DND-41 (cell line): ENCODE data around the gene LCNL1.

Experiments
- ATAC-seq: fragments of 200-7000 bp; cut with Tn5 transposase; 3 replicates; pipeline ENCODE4 v1.9.1; 2021; ENCODE audit warnings: low read depth; ENCODE audit not compliant: insufficient read depth
- DNase-seq: peaks from one replicate; pipeline ENCODE4 v3.0.0-alpha.2; 2020
- H2AFZ ChIP-seq: 2 replicates; pipeline ENCODE4 v1.6.0; 2012; ENCODE audit warnings: low read depth, low read length
- H3K27ac ChIP-seq: 2 replicates; pipeline ENCODE4 v1.5.1; 2012; ENCODE audit warnings: low read length, inconsistent platforms
- H3K27me3 ChIP-seq: fragments of 200-600 bp; sonication (generic); 2 replicates; pipeline ENCODE4 v1.6.0; 2012; ENCODE audit warnings: low read length, mild to moderate bottlenecking, inconsistent platforms; ENCODE audit not compliant: insufficient read depth, poor library complexity
- H3K36me3 ChIP-seq: 2 replicates; pipeline ENCODE4 v1.5.1; 2012; ENCODE audit warnings: low read length, inconsistent platforms; ENCODE audit not compliant: insufficient read depth
- H3K4me1 ChIP-seq: 2 replicates; pipeline ENCODE4 v1.5.1; 2012; ENCODE audit warnings: mild to moderate bottlenecking, low read length; ENCODE audit not compliant: insufficient read depth
- H3K4me2 ChIP-seq: 2 replicates; pipeline ENCODE4 v1.6.0; 2012; ENCODE audit warnings: mild to moderate bottlenecking, moderate library complexity, low read length, inconsistent platforms; ENCODE audit not compliant: insufficient read depth
- H3K4me3 ChIP-seq, 2 experiments: fragments of 200-600 bp in 1 of 2; shearing (Covaris generic) in 1 of 2; 2 replicates each; pipeline ENCODE4 v1.5.1; 2012 to 2016; ENCODE audit warnings: inconsistent platforms in 2 of 2, low read length in 2 of 2, mild to moderate bottlenecking in 2 of 2, low read depth in 1 of 2, moderate library complexity in 1 of 2
- H3K79me2 ChIP-seq: 2 replicates; pipeline ENCODE4 v1.6.0; 2012; ENCODE audit warnings: low read length, inconsistent platforms; ENCODE audit not compliant: insufficient read depth
- H3K9ac ChIP-seq: 2 replicates; pipeline ENCODE4 v1.6.0; 2012; ENCODE audit warnings: low read depth, mild to moderate bottlenecking, inconsistent platforms, low read length, moderate library complexity
- H3K9me3 ChIP-seq: 2 replicates; pipeline ENCODE4 v1.5.1; 2012; ENCODE audit warnings: low read length, moderate library complexity, mild to moderate bottlenecking, inconsistent platforms; ENCODE audit not compliant: insufficient read depth, severe bottlenecking
- H4K20me1 ChIP-seq: 2 replicates; pipeline ENCODE4 v1.6.0; 2012; ENCODE audit warnings: low read length; ENCODE audit not compliant: insufficient read depth
- CTCF ChIP-seq: IDR thresholded peaks from 2 replicates; pipeline ENCODE4 v1.5.1; 2012; ENCODE audit warnings: borderline replicate concordance, low read length, moderate library complexity, mild to moderate bottlenecking; ENCODE audit not compliant: poor library complexity, severe bottlenecking; ENCODE audit errors: extremely low read depth
- EZH2 ChIP-seq: IDR thresholded peaks from 3 replicates; pipeline ENCODE4 v1.6.1; 2012; ENCODE audit warnings: borderline replicate concordance, low read depth, mild to moderate bottlenecking, moderate library complexity, low read length, inconsistent platforms; ENCODE audit not compliant: severe bottlenecking

LCNL1 gene

GRCh38 chr9:136972743-136973142, 10.1 kb upstream of the LCNL1 start:
- no peaks in the 10 kb centered on the region for H3K4me1 ChIP-seq
- no peak overlapping the region for H3K9ac ChIP-seq
- H3K4me2 ChIP-seq, result no peak overlapping the region
- ATAC-seq (no peak), DNase-seq (no peak)
- no peaks in the 10 kb centered on the region for H3K36me3 ChIP-seq
- H3K4me3 ChIP-seq, result no peak overlapping the region
- H3K27me3 ChIP-seq, result no peaks in the 10 kb centered on the region
- no peaks in the 10 kb centered on the region for H3K9me3 ChIP-seq
- no peak overlapping the region for H2AFZ ChIP-seq
- TF ChIP-seq EZH2 (no peak), CTCF (no peak)
- H3K27ac ChIP-seq, result no peak overlapping the region
- no peaks in the 10 kb centered on the region for H3K79me2 ChIP-seq
- H4K20me1 ChIP-seq, result no peaks in the 10 kb centered on the region

GRCh38 chr9:136973618-136974617, 8.9 kb upstream of the LCNL1 start:
- Histone ChIP-seq H4K20me1 (no peaks in the 10 kb centered on the region), H3K27ac (no peak overlapping the region), H3K4me2 (no peak overlapping the region), H3K4me3 (no peak overlapping the region), H3K9me3 (no peaks in the 10 kb centered on the region), H3K9ac (no peak overlapping the region), H3K27me3 (no peaks in the 10 kb centered on the region), H2AFZ (no peak overlapping the region), H3K4me1 (no peaks in the 10 kb centered on the region), H3K36me3 (no peaks in the 10 kb centered on the region), H3K79me2 (no peaks in the 10 kb centered on the region)
- TF ChIP-seq CTCF, result no peak
- TF ChIP-seq EZH2, result no peak
- DNase-seq, result no peak
- no peak for ATAC-seq

GRCh38 chr9:136974817-136975535, 7.8 kb upstream of the LCNL1 start:
- Histone ChIP-seq H3K27ac (no peak overlapping the region), H4K20me1 (no peaks in the 10 kb centered on the region), H2AFZ (no peak overlapping the region), H3K9me3 (no peaks in the 10 kb centered on the region), H3K27me3 (no peaks in the 10 kb centered on the region), H3K9ac (no peak overlapping the region), H3K36me3 (no peaks in the 10 kb centered on the region), H3K4me2 (no peak overlapping the region), H3K4me3 (no peak overlapping the region), H3K4me1 (no peaks in the 10 kb centered on the region), H3K79me2 (no peaks in the 10 kb centered on the region)
- ATAC-seq, result no peak
- TF ChIP-seq CTCF (no peak), EZH2 (no peak)
- DNase-seq, result no peak
